Lower lobe of right lung (tissue), 2 donors: ENCODE data around the gene HDLBP. TPM values are rescaled to one million over a fixed set of nuclear protein-coding genes. Genes with fewer than 3 reads are reported as not detected.

ENCODE experiments used
- ATAC-seq, 2 donors: fragments of 200-7000 bp; cut with Tn5 transposase; one replicate each; pipeline ENCODE4 v1.9.1; 2020 to 2022; ENCODE audit warnings: mild to moderate bottlenecking in 2 of 2, moderate library complexity in 2 of 2
- DNase-seq: peaks from one replicate; pipeline ENCODE4 v3.0.0-alpha.2; 2020
- H3K27ac ChIP-seq: fragments of 200-600 bp; one replicate; pipeline ENCODE4 v1.8.0; 2022
- H3K27me3 ChIP-seq: fragments of 200-600 bp; one replicate; pipeline ENCODE4 v1.8.0; 2022; ENCODE audit warnings: low read depth
- H3K36me3 ChIP-seq: fragments of 200-600 bp; one replicate; pipeline ENCODE4 v1.8.0; 2022; ENCODE audit warnings: mild to moderate bottlenecking
- H3K4me1 ChIP-seq: fragments of 200-600 bp; one replicate; pipeline ENCODE4 v1.8.0; 2022
- H3K4me3 ChIP-seq: fragments of 200-600 bp; one replicate; pipeline ENCODE4 v1.8.0; 2022; ENCODE audit warnings: mild to moderate bottlenecking
- H3K9me3 ChIP-seq: fragments of 200-600 bp; one replicate; pipeline ENCODE4 v1.8.0; 2022
- intact Hi-C: fragments of 100-400 bp; cut with DNase I; formaldehyde crosslinking; loops from one replicate; pipeline ENCODE4 v1.11.0; 2022
- total RNA-seq: library from RNA; stranded (reverse); fragmentation: NEBNext Ultra II Directional; extraction: Animal tissue kit (Norgen Biotek cat#: 25700); gene quantifications from one replicate; pipeline ENCODE4 v1.2.1, GENCODE V29; 2021
- TF ChIP-seq, protein P1 (sequence below): fragments of 200-600 bp; IDR thresholded peaks from one replicate; pipeline ENCODE4 v1.8.0; 2022; ENCODE audit warnings: antibody characterized with exemption, mild to moderate bottlenecking
- donor health status: DM: no; HTN: yes; CAD: no; lungs with severe emphysema.

HDLBP gene
- total RNA-seq, 1 donor from 2014 or later: 387 TPM

- Histone ChIP-seq H3K4me1 (no peaks in the 10 kb centered on the region), H3K27ac (no peak overlapping the region), H3K27me3 (no peaks in the 10 kb centered on the region), H3K4me3 (no peak overlapping the region), H3K36me3 (peaks cover 6% of the 10 kb centered on the region), H3K9me3 (no peaks in the 10 kb centered on the region)
- intact Hi-C loops: no loop called here
- ATAC-seq: no peak
- TF ChIP-seq, protein P1, sequence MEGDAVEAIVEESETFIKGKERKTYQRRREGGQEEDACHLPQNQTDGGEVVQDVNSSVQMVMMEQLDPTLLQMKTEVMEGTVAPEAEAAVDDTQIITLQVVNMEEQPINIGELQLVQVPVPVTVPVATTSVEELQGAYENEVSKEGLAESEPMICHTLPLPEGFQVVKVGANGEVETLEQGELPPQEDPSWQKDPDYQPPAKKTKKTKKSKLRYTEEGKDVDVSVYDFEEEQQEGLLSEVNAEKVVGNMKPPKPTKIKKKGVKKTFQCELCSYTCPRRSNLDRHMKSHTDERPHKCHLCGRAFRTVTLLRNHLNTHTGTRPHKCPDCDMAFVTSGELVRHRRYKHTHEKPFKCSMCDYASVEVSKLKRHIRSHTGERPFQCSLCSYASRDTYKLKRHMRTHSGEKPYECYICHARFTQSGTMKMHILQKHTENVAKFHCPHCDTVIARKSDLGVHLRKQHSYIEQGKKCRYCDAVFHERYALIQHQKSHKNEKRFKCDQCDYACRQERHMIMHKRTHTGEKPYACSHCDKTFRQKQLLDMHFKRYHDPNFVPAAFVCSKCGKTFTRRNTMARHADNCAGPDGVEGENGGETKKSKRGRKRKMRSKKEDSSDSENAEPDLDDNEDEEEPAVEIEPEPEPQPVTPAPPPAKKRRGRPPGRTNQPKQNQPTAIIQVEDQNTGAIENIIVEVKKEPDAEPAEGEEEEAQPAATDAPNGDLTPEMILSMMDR: no peak
- DNase-seq: no peak
Observed at GRCh38 chr2:241288324-241288888, 27.1 kb downstream of the HDLBP start.

DNA sequence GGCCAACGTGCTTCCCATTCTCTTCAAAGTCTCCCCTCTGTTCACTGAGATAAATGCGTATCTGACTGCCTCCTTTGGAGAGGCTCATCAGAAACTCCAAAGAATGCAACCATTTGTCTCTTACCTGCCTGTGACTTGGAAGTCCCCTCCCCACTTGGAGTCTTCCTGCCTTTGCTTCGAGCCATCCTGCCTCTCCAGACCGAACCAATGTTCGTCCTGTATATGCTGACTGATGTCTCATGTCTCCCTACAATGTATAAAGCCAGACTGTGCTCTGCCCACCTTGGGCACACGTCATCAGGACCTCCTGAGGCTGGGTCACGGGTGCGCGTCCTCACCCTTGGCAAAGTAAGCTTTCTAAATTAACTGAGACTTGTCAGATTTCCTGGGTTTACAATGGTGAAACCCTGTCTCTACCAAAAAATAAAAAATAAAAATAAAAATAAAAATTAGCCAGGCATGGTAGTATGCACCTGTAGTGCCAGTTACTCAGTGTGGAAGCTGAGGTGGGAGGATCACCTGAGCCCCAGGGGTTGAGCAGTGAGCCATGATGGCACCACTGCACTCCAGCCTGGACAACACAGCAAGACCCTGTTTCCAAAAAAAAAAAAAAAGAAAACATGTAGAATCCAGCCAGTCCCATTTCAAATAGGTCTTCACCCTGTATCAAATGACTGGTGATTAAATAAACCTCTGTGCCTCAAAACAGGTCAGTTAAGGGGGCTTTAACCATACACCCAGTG, 29.0 kb downstream of the HDLBP start:
- H3K27me3 ChIP-seq: no peaks in the 10 kb centered on the region
- peaks cover 6% of the 10 kb centered on the region for H3K36me3 ChIP-seq
- TF ChIP-seq, protein P1: no peak
- no peak for DNase-seq
- no peak overlapping the region for H3K27ac ChIP-seq
- intact Hi-C loops: no loop called here
- no peak overlapping the region for H3K4me3 ChIP-seq
- no peaks in the 10 kb centered on the region for H3K4me1 ChIP-seq
- H3K9me3 ChIP-seq: no peaks in the 10 kb centered on the region
- no peak for ATAC-seq

GRCh38 chr2:241285596-241285995, 29.9 kb downstream of the HDLBP start:
- no peak overlapping the region for H3K4me3 ChIP-seq
- no peak for ATAC-seq
- H3K9me3 ChIP-seq: no peaks in the 10 kb centered on the region
- intact Hi-C loops: no loop called here
- DNase-seq: no peak
- peaks cover 6% of the 10 kb centered on the region for H3K36me3 ChIP-seq
- H3K4me1 ChIP-seq: no peaks in the 10 kb centered on the region
- no peak overlapping the region for H3K27ac ChIP-seq
- no peaks in the 10 kb centered on the region for H3K27me3 ChIP-seq
- TF ChIP-seq, protein P1: no peak

DNA sequence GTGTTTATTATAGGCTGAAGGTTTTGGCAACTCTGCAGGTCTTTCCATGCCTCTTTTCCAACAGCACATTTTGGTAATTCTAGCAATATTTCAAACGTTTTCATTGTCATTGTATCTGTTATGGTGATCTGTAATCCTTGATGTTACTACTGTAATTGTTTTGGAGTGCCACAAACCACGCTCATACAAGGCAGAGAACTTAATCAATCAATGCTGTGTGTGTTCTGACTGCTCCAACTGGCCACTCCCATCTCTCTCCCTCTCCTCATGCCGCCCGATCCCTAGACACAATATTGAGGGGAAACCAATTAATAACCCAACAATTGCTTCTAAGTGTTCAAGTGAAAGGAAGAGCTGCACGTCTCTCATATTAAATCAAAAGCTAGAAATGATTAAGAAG, 32.9 kb downstream of the HDLBP start:
- no peak overlapping the region for H3K27ac ChIP-seq
- H3K27me3 ChIP-seq: no peaks in the 10 kb centered on the region
- H3K36me3 ChIP-seq: no peaks in the 10 kb centered on the region
- no peaks in the 10 kb centered on the region for H3K9me3 ChIP-seq
- ATAC-seq (no peak), DNase-seq (no peak)
- no peak overlapping the region for H3K4me3 ChIP-seq
- peaks cover 10% of the 10 kb centered on the region for H3K4me1 ChIP-seq
- TF ChIP-seq, protein P1: no peak
- intact Hi-C loops: no loop called here

DNA sequence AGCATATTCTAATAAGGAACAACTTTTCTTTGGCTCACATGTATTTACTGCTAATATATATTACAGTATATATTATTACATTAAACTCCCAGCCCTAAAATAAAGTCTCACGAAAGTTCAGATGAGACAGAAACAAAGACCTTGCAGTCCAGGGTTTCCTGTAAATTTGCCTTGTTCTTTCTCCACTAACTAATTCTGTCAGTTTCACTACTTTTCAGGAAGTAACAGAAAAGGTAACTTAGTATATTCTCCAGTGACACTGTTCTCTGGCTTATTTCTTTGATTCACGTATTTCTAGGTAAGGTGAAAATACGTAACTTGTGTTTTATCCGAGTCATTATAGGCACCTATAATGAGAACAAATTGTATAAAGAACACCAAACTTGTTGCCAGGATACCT, 35.2 kb downstream of the HDLBP start:
- no peak overlapping the region for H3K27ac ChIP-seq

More for the DNA sequence above, 35.2 kb downstream of the HDLBP start:
- Histone ChIP-seq H3K9me3 (no peaks in the 10 kb centered on the region), H3K4me3 (no peak overlapping the region), H3K4me1 (peaks cover 10% of the 10 kb centered on the region), H3K36me3 (no peaks in the 10 kb centered on the region), H3K27me3 (no peaks in the 10 kb centered on the region)
- TF ChIP-seq, protein P1: no peak
- no peak for DNase-seq
- intact Hi-C loops: no loop called here
- ATAC-seq: no peak
